ENCODE results near the gene ARMC5. TPM values are rescaled to one million over a fixed set of nuclear protein-coding genes. Genes with fewer than 3 reads are reported as not detected.

Gene ARMC5
- total and polyA plus RNA-seq, 8 donors = 2.3 to 18.1 (median 4.5) TPM

DNA sequence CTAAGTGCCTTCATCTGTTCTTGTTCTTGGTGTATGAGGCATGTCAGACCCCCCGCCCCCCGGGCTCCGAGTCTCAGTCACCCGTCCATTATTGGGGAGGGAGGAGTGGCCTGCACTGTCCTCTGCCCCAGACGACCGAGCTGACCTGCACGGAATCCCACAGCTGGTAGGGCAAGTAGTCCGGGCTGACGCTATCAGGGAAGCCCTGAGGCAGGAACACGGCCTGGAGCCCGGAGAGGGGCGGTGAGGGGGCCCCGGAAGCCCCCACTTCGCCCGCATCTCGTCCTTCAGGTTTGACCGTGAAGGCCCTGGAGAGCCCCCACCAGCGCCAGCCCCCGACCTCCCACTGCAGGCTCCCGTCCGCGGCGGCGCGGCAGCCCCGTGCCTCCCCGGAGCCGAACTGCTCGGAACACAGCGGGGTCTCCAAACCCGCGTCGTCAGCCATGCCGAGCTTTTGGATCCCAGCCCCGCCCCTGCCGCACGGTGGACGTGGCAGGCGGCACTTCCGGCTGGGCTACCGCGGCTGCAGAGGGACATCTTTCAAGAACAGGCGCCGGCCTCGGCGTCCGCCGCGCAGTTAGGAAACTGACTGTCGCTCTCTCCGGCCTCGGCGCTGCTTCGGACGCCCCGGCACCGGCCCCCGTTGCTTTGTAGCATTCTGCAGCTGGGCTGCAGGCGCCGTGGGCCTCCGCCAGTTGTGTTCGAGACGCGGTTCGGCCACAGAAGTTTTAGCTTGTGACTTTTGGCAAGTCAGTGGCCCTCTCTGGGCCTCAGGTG is 48.8 kb downstream of the ARMC5 start, which contains the start of gene RUSF1:
RUSF1 (minus strand) TSS at position 463 of the 777 bp plus-strand sequence; CDS start at position 445, 18 bp downstream.
- Histone ChIP-seq H3K4me1 (peaks cover 0 to 21% (median 7%) of the 10 kb centered on the region in 3 donors), H3K36me3 (no peaks in the 10 kb centered on the region), H3K9me3 (no peaks in the 10 kb centered on the region), H3K27ac (peak within 1 kb of the TSS; percentile 81 to 93 (median 88)), H3K27me3 (no peaks in the 10 kb centered on the region), H3K4me3 (peak within 1 kb of the TSS; percentile 88 to 99 (median 96))
- TF ChIP-seq, protein P1, sequence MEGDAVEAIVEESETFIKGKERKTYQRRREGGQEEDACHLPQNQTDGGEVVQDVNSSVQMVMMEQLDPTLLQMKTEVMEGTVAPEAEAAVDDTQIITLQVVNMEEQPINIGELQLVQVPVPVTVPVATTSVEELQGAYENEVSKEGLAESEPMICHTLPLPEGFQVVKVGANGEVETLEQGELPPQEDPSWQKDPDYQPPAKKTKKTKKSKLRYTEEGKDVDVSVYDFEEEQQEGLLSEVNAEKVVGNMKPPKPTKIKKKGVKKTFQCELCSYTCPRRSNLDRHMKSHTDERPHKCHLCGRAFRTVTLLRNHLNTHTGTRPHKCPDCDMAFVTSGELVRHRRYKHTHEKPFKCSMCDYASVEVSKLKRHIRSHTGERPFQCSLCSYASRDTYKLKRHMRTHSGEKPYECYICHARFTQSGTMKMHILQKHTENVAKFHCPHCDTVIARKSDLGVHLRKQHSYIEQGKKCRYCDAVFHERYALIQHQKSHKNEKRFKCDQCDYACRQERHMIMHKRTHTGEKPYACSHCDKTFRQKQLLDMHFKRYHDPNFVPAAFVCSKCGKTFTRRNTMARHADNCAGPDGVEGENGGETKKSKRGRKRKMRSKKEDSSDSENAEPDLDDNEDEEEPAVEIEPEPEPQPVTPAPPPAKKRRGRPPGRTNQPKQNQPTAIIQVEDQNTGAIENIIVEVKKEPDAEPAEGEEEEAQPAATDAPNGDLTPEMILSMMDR (IDR thresholded peaks at IDR 0.05) = no peak
- intact Hi-C loops (cut with DNase I) = no loop called here
- FAIRE-seq (no peak), DNase-seq (peak; percentile 86 to 97 (median 90)), ATAC-seq (peak; percentile 97 to 99 (median 98))
- WGBS, 2 donors = 0 to 1% methylated on average over 56 to 65 of the region's 65 CpGs

DNA sequence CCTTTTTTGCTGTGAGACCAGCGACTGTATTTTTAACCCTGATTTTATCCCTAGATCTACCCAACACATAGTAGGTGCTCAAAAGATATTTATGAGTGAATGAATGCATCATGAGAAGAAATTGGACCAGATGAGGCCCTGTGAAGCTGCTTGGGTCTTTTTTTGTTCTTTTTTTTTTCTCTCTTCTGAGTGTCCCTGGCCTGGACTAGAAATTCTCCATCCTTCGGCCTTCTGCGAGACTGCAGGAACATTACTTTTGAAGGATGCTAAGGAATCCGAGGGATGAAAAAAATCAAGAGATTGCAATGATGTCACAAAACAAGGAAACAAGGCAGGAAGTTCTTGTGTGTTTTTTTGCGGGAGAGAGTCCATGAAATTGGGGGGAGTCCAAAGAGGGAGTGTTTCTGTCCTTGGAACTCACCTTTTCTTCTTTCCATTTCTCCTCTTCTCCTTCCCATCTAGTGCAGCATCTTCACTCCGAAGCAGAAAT is 49.5 kb downstream of the ARMC5 start:
- no peaks in the 10 kb centered on the region for H3K36me3 ChIP-seq
- DNase-seq (no peak), FAIRE-seq (no peak), ATAC-seq (peak; percentile 3 to 24 (median 14))
- TF ChIP-seq, protein P1 (IDR thresholded peaks at IDR 0.05) = no peak
- H3K4me1 ChIP-seq = peaks cover 0 to 21% (median 7%) of the 10 kb centered on the region in 3 donors
- intact Hi-C loops (cut with DNase I) = no loop called here
- no peaks in the 10 kb centered on the region for H3K27me3 ChIP-seq
- H3K27ac ChIP-seq = peak overlapping the region; percentile 81 to 93 (median 88)
- H3K9me3 ChIP-seq = no peaks in the 10 kb centered on the region
- WGBS, 2 donors = 10 to 17% methylated on average over 6 of the region's 6 CpGs
- peak overlapping the region; percentile 88 to 99 (median 96) for H3K4me3 ChIP-seq

DNA sequence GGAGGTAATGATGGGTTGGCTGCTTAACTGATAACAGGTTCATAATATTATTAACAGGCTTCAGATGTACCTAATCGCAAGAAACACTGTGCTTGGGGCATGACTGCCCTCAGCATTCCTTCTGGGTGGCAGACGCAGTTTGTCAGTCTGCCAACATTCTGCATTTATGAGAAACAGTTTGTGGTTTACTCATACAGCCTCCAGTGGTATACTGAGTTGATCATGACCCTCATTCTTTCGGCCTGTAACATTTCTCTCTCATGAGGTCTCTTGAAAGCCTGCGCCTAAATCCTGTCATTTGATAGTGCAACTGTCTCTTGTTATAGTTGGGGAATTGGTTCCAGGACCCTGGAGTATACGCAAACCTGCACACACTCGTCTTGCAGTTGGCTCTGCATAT is 53.8 kb downstream of the ARMC5 start:
- no peak overlapping the region for H3K27ac ChIP-seq
- 64 to 79% methylated on average over 6 of the region's 6 CpGs for WGBS, 2 donors

GRCh38 chr16:31513884-31514283 is 54.6 kb downstream of the ARMC5 start:
- no peak for ATAC-seq
- Histone ChIP-seq H3K4me3 (no peak overlapping the region), H3K4me1 (peaks cover 0 to 4% (median 0%) of the 10 kb centered on the region in 3 donors), H3K27ac (no peak overlapping the region), H3K36me3 (no peaks in the 10 kb centered on the region), H3K9me3 (no peaks in the 10 kb centered on the region), H3K27me3 (no peaks in the 10 kb centered on the region)
- TF ChIP-seq, protein P1 (IDR thresholded peaks at IDR 0.05) = no peak
- no peak for DNase-seq
- intact Hi-C loops (cut with DNase I) = no loop called here
- FAIRE-seq = no peak

More for the DNA sequence above, 53.8 kb downstream of the ARMC5 start:
- intact Hi-C loops (cut with DNase I) = no loop called here
- Histone ChIP-seq H3K36me3 (no peaks in the 10 kb centered on the region), H3K9me3 (no peaks in the 10 kb centered on the region), H3K4me3 (no peak overlapping the region), H3K27me3 (no peaks in the 10 kb centered on the region), H3K4me1 (peaks cover 0 to 4% (median 0%) of the 10 kb centered on the region in 3 donors)
- FAIRE-seq = no peak
- no peak for DNase-seq
- ATAC-seq = no peak
- TF ChIP-seq, protein P1 (IDR thresholded peaks at IDR 0.05) = no peak

Other genes starting within 250 kb of the ARMC5 start
- under 1 TPM in 1 of 6 donors, not detected in 5; 0.12 TPM for gene TRIM72, start 245.4 kb upstream of the ARMC5 start, total RNA-seq
- gene TRIM72, start 245.4 kb upstream of the ARMC5 start, polyA plus RNA-seq = under 1 TPM; under 0.01 to 0.02 TPM
- not detected for gene PYDC1, start 242.4 kb upstream of the ARMC5 start, total RNA-seq
- gene PYDC1, start 242.4 kb upstream of the ARMC5 start, polyA plus RNA-seq = not detected
- 10 to 100 TPM in 1 of 6 donors, 1 to 10 TPM in 3, under 1 TPM in 2; 0.32 to 15.9 (median 2.3) TPM for gene ITGAM, start 199.5 kb upstream of the ARMC5 start, total RNA-seq
- gene ITGAM, start 199.5 kb upstream of the ARMC5 start, polyA plus RNA-seq = 1 to 10 TPM; 1.8 to 3.5 TPM
- gene ITGAX, start 104.3 kb upstream of the ARMC5 start, total RNA-seq = 10 to 100 TPM in 2 of 6 donors, 1 to 10 TPM in 2, under 1 TPM in 2; 0.56 to 21.5 (median 1.8) TPM
- 1 to 10 TPM; 1.2 to 3.0 TPM for gene ITGAX, start 104.3 kb upstream of the ARMC5 start, polyA plus RNA-seq
- gene ITGAD, start 66.2 kb upstream of the ARMC5 start, total RNA-seq = under 1 TPM in 2 of 6 donors, not detected in 4; 0.06 to 0.31 TPM
- gene ITGAD, start 66.2 kb upstream of the ARMC5 start, polyA plus RNA-seq = not detected
- under 1 TPM in 4 of 6 donors, not detected in 2; 0.39 to 0.61 (median 0.52) TPM for gene COX6A2, start 31.1 kb upstream of the ARMC5 start, total RNA-seq
- 1 to 10 TPM; 2.0 to 5.5 TPM for gene COX6A2, start 31.1 kb upstream of the ARMC5 start, polyA plus RNA-seq
- 1 to 10 TPM; 2.0 to 3.4 (median 2.1) TPM for gene ZNF843, start 16.7 kb upstream of the ARMC5 start, total RNA-seq
- 1 to 10 TPM; 1.1 to 1.5 TPM for gene ZNF843, start 16.7 kb upstream of the ARMC5 start, polyA plus RNA-seq
- 10 to 100 TPM in 1 of 6 donors, 1 to 10 TPM in 5; 1.1 to 13.2 (median 4.6) TPM for gene TGFB1I1, start 12.7 kb downstream of the ARMC5 start, total RNA-seq
- 1 to 10 TPM; 8.6 TPM for gene TGFB1I1, start 12.7 kb downstream of the ARMC5 start, polyA plus RNA-seq
- gene SLC5A2, start 23.6 kb downstream of the ARMC5 start, total RNA-seq = under 1 TPM; 0.35 to 0.84 (median 0.54) TPM
- gene SLC5A2, start 23.6 kb downstream of the ARMC5 start, polyA plus RNA-seq = 1 to 10 TPM; 2.8 to 4.9 TPM
- gene RUSF1, start 48.9 kb downstream of the ARMC5 start, total RNA-seq = 10 to 100 TPM; 39.9 to 60.9 (median 46.8) TPM
- gene RUSF1, start 48.9 kb downstream of the ARMC5 start, polyA plus RNA-seq = 10 to 100 TPM; 88.1 to 96.7 TPM
- not detected for gene AHSP, start 68.4 kb downstream of the ARMC5 start, total RNA-seq
- gene AHSP, start 68.4 kb downstream of the ARMC5 start, polyA plus RNA-seq = not detected